IMR-90 (cell line): ENCODE data around the gene FRMPD4. TPM values are rescaled to one million over a fixed set of nuclear protein-coding genes. Genes with fewer than 3 reads are reported as not detected.

Experiments
- ATAC-seq: fragments of 200-7000 bp; cut with Tn5 transposase; 2 replicates; pipeline ENCODE4 v1.9.1; 2020; ENCODE audit warnings: low read depth, mild to moderate bottlenecking, moderate library complexity
- BruUV-seq: library from RNA; stranded (reverse); fragments of 400-500 nt; replicated peaks from 2 replicates; lab custom pipeline; 2021; lab: Mats Ljungman, UMichigan
- CTCF ChIA-PET: fragments of 300-600 bp; formaldehyde crosslinking; extraction: SDS; loops from one replicate; lab custom pipeline; 2021; ENCODE audit warnings: antibody characterized with exemption; lab: Yijun Ruan, JAX
- POLR2A ChIA-PET: fragments of 300-600 bp; sonication (Branson Sonifier 250); formaldehyde crosslinking; loops from one replicate; lab custom pipeline; 2022; ENCODE audit warnings: antibody characterized with exemption; ENCODE audit not compliant: unreplicated experiment; lab: Charles Lee
- DNase-seq: peaks from one replicate; pipeline ENCODE4 v3.0.0; 2013
- H2AFZ ChIP-seq: replicated peaks from 2 replicates; pipeline ENCODE3; 2013; ENCODE audit warnings: low read length, mild to moderate bottlenecking; ENCODE audit not compliant: poor library complexity
- H2AK5ac ChIP-seq: 2 replicates; pipeline ENCODE4 v1.6.1; 2013; ENCODE audit warnings: low read depth, low read length, inconsistent platforms
- H2AK9ac ChIP-seq: replicated peaks from 2 replicates; pipeline ENCODE3; 2013; ENCODE audit warnings: mild to moderate bottlenecking, low read depth, low read length, moderate library complexity; ENCODE audit not compliant: poor library complexity
- H2BK120ac ChIP-seq: 2 replicates; pipeline ENCODE4 v1.6.1; 2013; ENCODE audit warnings: low read depth, low read length, inconsistent platforms
- H2BK15ac ChIP-seq: 3 replicates; pipeline ENCODE4 v1.6.1; 2013; ENCODE audit warnings: low read depth, low read length, inconsistent platforms
- H2BK20ac ChIP-seq: 2 replicates; pipeline ENCODE4 v1.6.1; 2013; ENCODE audit warnings: low read depth, mild to moderate bottlenecking, inconsistent platforms, low read length, moderate library complexity
- H2BK5ac ChIP-seq: 2 replicates; pipeline ENCODE4 v1.6.1; 2013; ENCODE audit warnings: mild to moderate bottlenecking, low read depth, low read length, inconsistent platforms; ENCODE audit not compliant: poor library complexity, severe bottlenecking
- H3K14ac ChIP-seq: replicated peaks from 2 replicates; pipeline ENCODE4 v1.6.1; 2013; ENCODE audit warnings: low read depth, low read length, inconsistent platforms
- H3K18ac ChIP-seq: 2 replicates; pipeline ENCODE4 v1.6.1; 2013; ENCODE audit warnings: low read depth, low read length, control low read depth
- H3K23ac ChIP-seq: 2 replicates; pipeline ENCODE4 v1.6.1; 2013; ENCODE audit warnings: low read depth, low read length, inconsistent platforms
- H3K27ac ChIP-seq: 2 replicates; pipeline ENCODE4 v1.5.1; 2013; ENCODE audit warnings: mild to moderate bottlenecking, control low read depth, low read length; ENCODE audit not compliant: insufficient read depth
- H3K27me3 ChIP-seq: 2 replicates; pipeline ENCODE4 v1.6.1; 2013; ENCODE audit warnings: low read length; ENCODE audit not compliant: control insufficient read depth, insufficient read depth
- H3K36me3 ChIP-seq: 2 replicates; pipeline ENCODE4 v1.6.1; 2013; ENCODE audit warnings: low read length, mixed read lengths; ENCODE audit not compliant: control insufficient read depth, insufficient read depth
- H3K4ac ChIP-seq: 2 replicates; pipeline ENCODE4 v1.6.1; 2013; ENCODE audit warnings: low read depth, low read length, inconsistent platforms
- H3K4me1 ChIP-seq: 2 replicates; pipeline ENCODE4 v1.6.1; 2013; ENCODE audit warnings: low read length, mixed read lengths; ENCODE audit not compliant: control insufficient read depth, insufficient read depth
- H3K4me2 ChIP-seq: 2 replicates; pipeline ENCODE4 v1.6.1; 2013; ENCODE audit warnings: low read depth, mild to moderate bottlenecking, control low read depth, low read length, moderate library complexity
- H3K4me3 ChIP-seq: 2 replicates; pipeline ENCODE4 v1.5.1; 2013; ENCODE audit warnings: low read depth, mild to moderate bottlenecking, control low read depth, low read length, moderate library complexity; ENCODE audit not compliant: insufficient read depth
- H3K56ac ChIP-seq: 2 replicates; pipeline ENCODE4 v1.6.1; 2013; ENCODE audit warnings: low read length, inconsistent platforms; ENCODE audit not compliant: insufficient read depth; ENCODE audit errors: extremely low read depth
- H3K79me1 ChIP-seq, 2 experiments: 2 replicates each; pipeline ENCODE4 v1.6.1; 2013; ENCODE audit warnings: low read length in 2 of 2, inconsistent platforms in 1 of 2, low read depth in 1 of 2
- H3K9ac ChIP-seq: 2 replicates; pipeline ENCODE4 v1.6.1; 2013; ENCODE audit warnings: low read depth, low read length, control low read depth
- H3K9me1 ChIP-seq: 2 replicates; pipeline ENCODE4 v1.6.1; 2013; ENCODE audit warnings: low read length, inconsistent platforms; ENCODE audit not compliant: insufficient read depth
- H3K9me3 ChIP-seq: 2 replicates; pipeline ENCODE4 v1.6.1; 2013; ENCODE audit warnings: low read length; ENCODE audit not compliant: control insufficient read depth, insufficient read depth
- H4K20me1 ChIP-seq: 2 replicates; pipeline ENCODE4 v1.6.1; 2013; ENCODE audit warnings: low read length, inconsistent platforms; ENCODE audit not compliant: insufficient read depth
- H4K5ac ChIP-seq: 2 replicates; pipeline ENCODE4 v1.6.1; 2013; ENCODE audit warnings: mild to moderate bottlenecking, low read depth, low read length, control low read depth
- H4K8ac ChIP-seq, 2 experiments: 2 replicates each; pipeline ENCODE4 v1.6.1; 2013; ENCODE audit warnings: low read depth in 2 of 2, low read length in 2 of 2, control low read depth in 1 of 2, inconsistent platforms in 1 of 2
- H4K91ac ChIP-seq: 2 replicates; pipeline ENCODE4 v1.6.1; 2013; ENCODE audit warnings: low read depth, low read length, inconsistent platforms; ENCODE audit not compliant: insufficient read depth
- BHLHE40 ChIP-seq: fragments of 150-350 bp; IDR thresholded peaks from 2 replicates; pipeline ENCODE4 v1.6.1; 2016; ENCODE audit warnings: mild to moderate bottlenecking, low read depth, low read length
- CEBPB ChIP-seq: IDR thresholded peaks from 2 replicates; pipeline ENCODE4 v1.6.1; 2012; ENCODE audit warnings: low read depth, low read length, improper control_type of control experiment
- CHD1 ChIP-seq: IDR thresholded peaks from 2 replicates; pipeline ENCODE4 v1.6.1; 2012; ENCODE audit warnings: low read depth, low read length, improper control_type of control experiment
- CTCF ChIP-seq: conservative IDR thresholded peaks from 2 replicates; pipeline ENCODE4 v1.5.1; 2012; ENCODE audit warnings: mild to moderate bottlenecking, low read depth, low read length, improper control_type of control experiment
- FOS ChIP-seq: fragments of 150-350 bp; IDR thresholded peaks from 2 replicates; pipeline ENCODE4 v1.6.1; 2016; ENCODE audit warnings: low read depth, low read length
- MAFK ChIP-seq: IDR thresholded peaks from 2 replicates; pipeline ENCODE4 v1.6.1; 2012; ENCODE audit warnings: low read depth, low read length, improper control_type of control experiment
- MAZ ChIP-seq: IDR thresholded peaks from 2 replicates; pipeline ENCODE4 v1.6.1; 2012; ENCODE audit warnings: low read depth, mild to moderate bottlenecking, low read length, improper control_type of control experiment, moderate library complexity, borderline replicate concordance
- MXI1 ChIP-seq: IDR thresholded peaks from 2 replicates; pipeline ENCODE4 v1.6.1; 2012; ENCODE audit warnings: low read depth, mild to moderate bottlenecking, low read length, moderate library complexity, borderline replicate concordance
- NFE2L2 ChIP-seq: fragments of 150-350 bp; IDR thresholded peaks from 2 replicates; pipeline ENCODE4 v1.6.1; 2016; ENCODE audit warnings: low read depth, mild to moderate bottlenecking, low read length
- POLR2A ChIP-seq: IDR thresholded peaks from 2 replicates; pipeline ENCODE4 v1.6.1; 2012; ENCODE audit warnings: mild to moderate bottlenecking, low read depth, low read length
- RCOR1 ChIP-seq: IDR thresholded peaks from 2 replicates; pipeline ENCODE4 v1.6.1; 2012; ENCODE audit warnings: mild to moderate bottlenecking, low read length, improper control_type of control experiment; ENCODE audit not compliant: insufficient replicate concordance
- RFX5 ChIP-seq: IDR thresholded peaks from 2 replicates; pipeline ENCODE4 v1.8.0; 2012; ENCODE audit warnings: low read depth, mild to moderate bottlenecking, low read length, moderate library complexity
- SMC3 ChIP-seq: fragments of 150-350 bp; IDR thresholded peaks from 2 replicates; pipeline ENCODE4 v1.6.1; 2016; ENCODE audit warnings: low read depth, mild to moderate bottlenecking, antibody characterized with exemption, low read length, moderate library complexity
- USF2 ChIP-seq: fragments of 150-350 bp; IDR thresholded peaks from 2 replicates; pipeline ENCODE4 v1.6.1; 2017; ENCODE audit warnings: mild to moderate bottlenecking, antibody characterized with exemption, low read length, low read depth
- WGBS, 2 experiments: methylation state at CpG; one replicate each; pipeline versions ENCODE4 v1.1.5 to v1.1.7; 2013; ENCODE audit warnings: missing lambda C conversion rate in 2 of 2; ENCODE audit not compliant: insufficient read length in 1 of 2; ENCODE audit errors: extremely low coverage in 2 of 2; 5-methylcytosine and 5-hydroxymethylcytosine counted together
- dilution Hi-C: fragments of 300-500 bp; cut with HindIII; formaldehyde crosslinking; loops from one replicate; pipeline ENCODE4 v1.14.3; 2018; ENCODE audit warnings: low sequenced_read_pairs; ENCODE audit not compliant: unreplicated experiment
- in situ Hi-C: fragments of 300-500 bp; cut with MboI; formaldehyde crosslinking; loops from 3 replicates; pipeline ENCODE4 v1.14.3; 2019; ENCODE audit warnings: low sequenced_read_pairs, inconsistent platforms, mixed read lengths
- intact Hi-C: fragments of 100-400 bp; cut with micrococcal nuclease; formaldehyde crosslinking; loops from 2 replicates; pipeline ENCODE4 v1.10.0; 2022
- polyA plus RNA-seq, 3 experiments: library from polyadenylated mRNA; depleted of rRNA; stranded (reverse); fragments of >200 nt; gene quantifications; 2 replicates each; pipeline ENCODE4 v1.2.3, GENCODE V29; 2012; ENCODE audit warnings: low replicate concordance in 1 of 3
- total RNA-seq: library from RNA; depleted of rRNA; stranded (reverse); fragments of >200 nt; gene quantifications from 2 replicates; pipeline ENCODE4 v1.2.3, GENCODE V29; 2012

The FRMPD4 gene
- total and polyA plus RNA-seq, 2 of the 4 experiments (the other 2 are of a cell fraction) = 0.53 to 1.1 TPM

GRCh38 chrX:12463052-12463451 lies 324.8 kb downstream of the FRMPD4 start:
- no peak overlapping the region for H3K56ac ChIP-seq
- H4K8ac ChIP-seq = no peak overlapping the region
- intact Hi-C loops (no loop called here), dilution Hi-C loops (no loop called here), in situ Hi-C loops (no loop called here)
- no peaks in the 10 kb centered on the region for H3K27me3 ChIP-seq
- H3K4me1 ChIP-seq = no peaks in the 10 kb centered on the region
- H3K23ac ChIP-seq = no peak overlapping the region
- H4K5ac ChIP-seq = no peak overlapping the region
- H3K27ac ChIP-seq = no peak overlapping the region
- H4K20me1 ChIP-seq = no peaks in the 10 kb centered on the region
- H2AFZ ChIP-seq = no peak overlapping the region
- H3K18ac ChIP-seq = no peak overlapping the region
- no peak for DNase-seq
- H4K91ac ChIP-seq = no peak overlapping the region
- no TSS peak for BruUV-seq
- H3K9me1 ChIP-seq = no peaks in the 10 kb centered on the region
- H3K4ac ChIP-seq = no peak overlapping the region
- POLR2A ChIA-PET = no interaction called here
- H2BK120ac ChIP-seq = no peak overlapping the region
- no peak overlapping the region for H3K9ac ChIP-seq
- WGBS, 2 experiments = 20% methylated on average over 1 of the region's 2 CpGs; no CpG with 5 or more reads in 1 of the 2 experiments
- no peak overlapping the region for H2BK20ac ChIP-seq
- no peak overlapping the region for H3K4me3 ChIP-seq
- no peak overlapping the region for H2BK15ac ChIP-seq
- TF ChIP-seq SMC3 (no peak), MXI1 (no peak), BHLHE40 (no peak), CHD1 (no peak), NFE2L2 (no peak), CTCF (no peak), USF2 (no peak), FOS (no peak), MAZ (no peak), POLR2A (no peak), CEBPB (no peak), RFX5 (no peak), MAFK (no peak), RCOR1 (no peak)
- ATAC-seq = no peak
- H2AK9ac ChIP-seq = no peak overlapping the region
- H3K4me2 ChIP-seq = no peak overlapping the region
- no peaks in the 10 kb centered on the region for H3K9me3 ChIP-seq
- H3K79me1 ChIP-seq = no peaks in the 10 kb centered on the region
- CTCF ChIA-PET = no interaction called here
- no peak overlapping the region for H2BK5ac ChIP-seq
- H3K14ac ChIP-seq = no peak overlapping the region
- no peak overlapping the region for H2AK5ac ChIP-seq
- no peaks in the 10 kb centered on the region for H3K36me3 ChIP-seq
